ENCODE measurements around the gene NFIA.

NFIA gene

GRCh38 chr1:61081686-61082310 lies 563 bp upstream of the NFIA start:
- Histone ChIP-seq H2BK5ac (ENCODE audit: low read depth, low read length, poor library complexity) (no peak overlapping the region), H3K9ac (ENCODE audit: low read length) (no peak overlapping the region), H3K79me1 (ENCODE audit: low read length) (no peaks in the 10 kb centered on the region), H2AFZ (ENCODE audit: insufficient read depth, low read length, poor library complexity) (no peak overlapping the region), H3K23ac (ENCODE audit: low read length) (no peak overlapping the region), H4K91ac (ENCODE audit: low read depth, low read length) (no peak overlapping the region), H2AK5ac (ENCODE audit: low read length) (no peak overlapping the region), H4K12ac (ENCODE audit: low read depth, low read length) (no peak overlapping the region), H3K4me3 (ENCODE audit: low read depth, low read length) (no peak overlapping the region), H4K8ac (ENCODE audit: low read depth, low read length) (no peak overlapping the region), H3K27ac (ENCODE audit: low read depth, low read length) (no peak overlapping the region), H3K27me3 (ENCODE audit: insufficient read depth, low read length) (peaks cover 35% of the 10 kb centered on the region), H2BK12ac (ENCODE audit: low read length) (no peak overlapping the region), H3K18ac (ENCODE audit: low read length) (no peak overlapping the region), H3K79me2 (ENCODE audit: control insufficient read depth, insufficient read depth, low read length, poor library complexity) (no peaks in the 10 kb centered on the region), H3K4me2 (ENCODE audit: low read length) (peak overlapping the region; percentile 98), H3K14ac (ENCODE audit: low read length) (no peak overlapping the region), H3K9me3 (ENCODE audit: insufficient read depth, low read depth, low read length) (peaks cover 2% of the 10 kb centered on the region), H3K4ac (ENCODE audit: low read depth, low read length) (no peak overlapping the region), H3K4me1 (ENCODE audit: control insufficient read depth in 1 of 2, insufficient read depth in 2 of 2, low read length in 2 of 2) (peaks cover 6 to 11% of the 10 kb centered on the region in 2 experiments), H3K36me3 (ENCODE audit: control insufficient read depth in 1 of 2, insufficient read depth in 2 of 2, low read length in 2 of 2) (no peaks in the 10 kb centered on the region), H2BK120ac (ENCODE audit: insufficient read depth, low read length, poor library complexity) (no peak overlapping the region)
- no CpG with 5 or more reads among the region's 41 CpGs for WGBS (ENCODE audit: extremely low coverage, insufficient coverage, insufficient read length)
- peak; percentile 4 to 34 for DNase-seq

GRCh38 chr1:61083013-61083806 lies 849 bp downstream of the NFIA start:
- no peak overlapping the region for H4K12ac ChIP-seq (ENCODE audit: low read depth, low read length)
- no peaks in the 10 kb centered on the region for H3K79me2 ChIP-seq (ENCODE audit: control insufficient read depth, insufficient read depth, low read length, poor library complexity)
- H3K14ac ChIP-seq (ENCODE audit: low read length): peak overlapping the region; percentile 15
- no peak overlapping the region for H3K18ac ChIP-seq (ENCODE audit: low read length)
- H3K4me1 ChIP-seq (ENCODE audit: control insufficient read depth in 1 of 2, insufficient read depth in 2 of 2, low read length in 2 of 2): peaks cover 6 to 11% of the 10 kb centered on the region in 2 experiments
- no peak overlapping the region for H4K91ac ChIP-seq (ENCODE audit: low read depth, low read length)
- no peak overlapping the region for H2AK5ac ChIP-seq (ENCODE audit: low read length)
- no peak overlapping the region for H2BK12ac ChIP-seq (ENCODE audit: low read length)
- DNase-seq: peak; percentile 1 to 46
- no peak overlapping the region for H3K9ac ChIP-seq (ENCODE audit: low read length)
- peak overlapping the region; percentile 18 for H3K4me3 ChIP-seq (ENCODE audit: low read depth, low read length)
- peaks cover 2% of the 10 kb centered on the region for H3K9me3 ChIP-seq (ENCODE audit: insufficient read depth, low read depth, low read length)
- no peak overlapping the region for H3K23ac ChIP-seq (ENCODE audit: low read length)
- no peak overlapping the region for H2BK5ac ChIP-seq (ENCODE audit: low read depth, low read length, poor library complexity)
- H4K8ac ChIP-seq (ENCODE audit: low read depth, low read length): no peak overlapping the region
- H3K27me3 ChIP-seq (ENCODE audit: insufficient read depth, low read length): peaks cover 36% of the 10 kb centered on the region
- H3K4me2 ChIP-seq (ENCODE audit: low read length): peak overlapping the region; percentile 98
- no peaks in the 10 kb centered on the region for H3K79me1 ChIP-seq (ENCODE audit: low read length)
- H2BK120ac ChIP-seq (ENCODE audit: insufficient read depth, low read length, poor library complexity): no peak overlapping the region
- no peak overlapping the region for H3K4ac ChIP-seq (ENCODE audit: low read depth, low read length)
- no peak overlapping the region for H3K27ac ChIP-seq (ENCODE audit: low read depth, low read length)
- WGBS (ENCODE audit: extremely low coverage, insufficient coverage, insufficient read length): no CpG with 5 or more reads among the region's 105 CpGs
- no peaks in the 10 kb centered on the region for H3K36me3 ChIP-seq (ENCODE audit: control insufficient read depth in 1 of 2, insufficient read depth in 2 of 2, low read length in 2 of 2)
- peak overlapping the region; percentile 45 for H2AFZ ChIP-seq (ENCODE audit: insufficient read depth, low read length, poor library complexity)

GRCh38 chr1:61083807-61084440 lies 1.6 kb downstream of the NFIA start:
- Histone ChIP-seq H3K9ac (ENCODE audit: low read length) (no peak overlapping the region), H2AFZ (ENCODE audit: insufficient read depth, low read length, poor library complexity) (no peak overlapping the region)

GRCh38 chr1:61084491-61085031 lies 2.2 kb downstream of the NFIA start:
- no CpG with 5 or more reads among the region's 5 CpGs for WGBS (ENCODE audit: extremely low coverage, insufficient coverage, insufficient read length)

More at GRCh38 chr1:61083807-61084440, 1.6 kb downstream of the NFIA start:
- Histone ChIP-seq H3K4me1 (ENCODE audit: control insufficient read depth in 1 of 2, insufficient read depth in 2 of 2, low read length in 2 of 2) (peaks cover 6 to 11% of the 10 kb centered on the region in 2 experiments), H2BK12ac (ENCODE audit: low read length) (no peak overlapping the region), H3K4me2 (ENCODE audit: low read length) (peak overlapping the region; percentile 98), H3K23ac (ENCODE audit: low read length) (no peak overlapping the region), H3K27me3 (ENCODE audit: insufficient read depth, low read length) (peaks cover 42% of the 10 kb centered on the region), H2AK5ac (ENCODE audit: low read length) (no peak overlapping the region), H3K79me1 (ENCODE audit: low read length) (no peaks in the 10 kb centered on the region), H4K91ac (ENCODE audit: low read depth, low read length) (no peak overlapping the region), H3K18ac (ENCODE audit: low read length) (no peak overlapping the region), H3K9me3 (ENCODE audit: insufficient read depth, low read depth, low read length) (peaks cover 2% of the 10 kb centered on the region), H3K27ac (ENCODE audit: low read depth, low read length) (no peak overlapping the region), H3K4me3 (ENCODE audit: low read depth, low read length) (peak overlapping the region; percentile 18), H4K12ac (ENCODE audit: low read depth, low read length) (no peak overlapping the region), H2BK5ac (ENCODE audit: low read depth, low read length, poor library complexity) (no peak overlapping the region), H3K14ac (ENCODE audit: low read length) (no peak overlapping the region), H3K36me3 (ENCODE audit: control insufficient read depth in 1 of 2, insufficient read depth in 2 of 2, low read length in 2 of 2) (no peaks in the 10 kb centered on the region), H4K8ac (ENCODE audit: low read depth, low read length) (no peak overlapping the region), H3K4ac (ENCODE audit: low read depth, low read length) (no peak overlapping the region), H2BK120ac (ENCODE audit: insufficient read depth, low read length, poor library complexity) (no peak overlapping the region), H3K79me2 (ENCODE audit: control insufficient read depth, insufficient read depth, low read length, poor library complexity) (no peaks in the 10 kb centered on the region)
- WGBS (ENCODE audit: extremely low coverage, insufficient coverage, insufficient read length): no CpG with 5 or more reads among the region's 17 CpGs
- no peak for DNase-seq

More at GRCh38 chr1:61084491-61085031, 2.2 kb downstream of the NFIA start:
- no peak overlapping the region for H4K8ac ChIP-seq (ENCODE audit: low read depth, low read length)
- H3K4me2 ChIP-seq (ENCODE audit: low read length): no peak overlapping the region
- H2BK120ac ChIP-seq (ENCODE audit: insufficient read depth, low read length, poor library complexity): no peak overlapping the region
- no peaks in the 10 kb centered on the region for H3K79me1 ChIP-seq (ENCODE audit: low read length)
- no peak overlapping the region for H4K12ac ChIP-seq (ENCODE audit: low read depth, low read length)
- no peak overlapping the region for H2AFZ ChIP-seq (ENCODE audit: insufficient read depth, low read length, poor library complexity)
- H3K36me3 ChIP-seq (ENCODE audit: control insufficient read depth in 1 of 2, insufficient read depth in 2 of 2, low read length in 2 of 2): no peaks in the 10 kb centered on the region
- peaks cover 2% of the 10 kb centered on the region for H3K9me3 ChIP-seq (ENCODE audit: insufficient read depth, low read depth, low read length)
- no peak overlapping the region for H3K4me3 ChIP-seq (ENCODE audit: low read depth, low read length)
- peaks cover 42% of the 10 kb centered on the region for H3K27me3 ChIP-seq (ENCODE audit: insufficient read depth, low read length)
- H3K14ac ChIP-seq (ENCODE audit: low read length): no peak overlapping the region
- no peak overlapping the region for H2AK5ac ChIP-seq (ENCODE audit: low read length)
- peaks cover 6 to 11% of the 10 kb centered on the region in 2 experiments for H3K4me1 ChIP-seq (ENCODE audit: control insufficient read depth in 1 of 2, insufficient read depth in 2 of 2, low read length in 2 of 2)
- no peak overlapping the region for H2BK12ac ChIP-seq (ENCODE audit: low read length)
- no peak for DNase-seq
- H2BK5ac ChIP-seq (ENCODE audit: low read depth, low read length, poor library complexity): no peak overlapping the region
- H3K18ac ChIP-seq (ENCODE audit: low read length): no peak overlapping the region
- H3K9ac ChIP-seq (ENCODE audit: low read length): no peak overlapping the region
- H3K79me2 ChIP-seq (ENCODE audit: control insufficient read depth, insufficient read depth, low read length, poor library complexity): no peaks in the 10 kb centered on the region
- H4K91ac ChIP-seq (ENCODE audit: low read depth, low read length): no peak overlapping the region
- no peak overlapping the region for H3K4ac ChIP-seq (ENCODE audit: low read depth, low read length)
- no peak overlapping the region for H3K23ac ChIP-seq (ENCODE audit: low read length)
- no peak overlapping the region for H3K27ac ChIP-seq (ENCODE audit: low read depth, low read length)

Measured in trophoblast cell (in vitro differentiated cells and primary cell).